Measurements from ENCODE around the gene CDC42EP5.

Gene CDC42EP5

DNA sequence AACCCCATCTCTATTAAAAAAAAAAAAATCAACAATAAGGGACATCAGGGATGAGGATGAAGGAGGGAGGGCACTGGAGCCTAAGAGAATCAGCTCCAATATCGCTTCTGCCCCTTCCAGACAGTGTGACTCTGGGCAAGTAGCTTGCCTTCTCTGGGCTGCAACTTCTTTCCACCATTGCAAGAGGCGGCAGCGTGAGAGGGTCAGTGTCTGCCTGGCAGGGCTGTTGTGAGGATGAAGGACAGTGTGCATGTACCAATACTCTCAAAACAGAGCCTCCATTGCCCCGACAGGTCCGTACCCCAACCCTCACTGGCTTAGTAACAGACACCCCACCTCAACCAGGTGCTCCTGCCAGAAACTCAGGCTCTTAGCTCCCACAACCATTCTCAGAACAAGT lies 39.4 kb downstream of the CDC42EP5 start:
- peaks cover 18% of the 10 kb centered on the region for H3K4me1 ChIP-seq (ENCODE audit: control insufficient read depth, insufficient read depth, low read length)
- no peaks in the 10 kb centered on the region for H3K36me3 ChIP-seq (ENCODE audit: control insufficient read depth, insufficient read depth, low read length)
- H3K4me3 ChIP-seq (ENCODE audit: low read length): no peak overlapping the region
- no peak overlapping the region for H3K9ac ChIP-seq (ENCODE audit: low read length)
- no peaks in the 10 kb centered on the region for H3K9me3 ChIP-seq (ENCODE audit: control insufficient read depth, low read length)
- peaks cover 43% of the 10 kb centered on the region for H3K27me3 ChIP-seq (ENCODE audit: control insufficient read depth, insufficient read depth, low read length)

DNA sequence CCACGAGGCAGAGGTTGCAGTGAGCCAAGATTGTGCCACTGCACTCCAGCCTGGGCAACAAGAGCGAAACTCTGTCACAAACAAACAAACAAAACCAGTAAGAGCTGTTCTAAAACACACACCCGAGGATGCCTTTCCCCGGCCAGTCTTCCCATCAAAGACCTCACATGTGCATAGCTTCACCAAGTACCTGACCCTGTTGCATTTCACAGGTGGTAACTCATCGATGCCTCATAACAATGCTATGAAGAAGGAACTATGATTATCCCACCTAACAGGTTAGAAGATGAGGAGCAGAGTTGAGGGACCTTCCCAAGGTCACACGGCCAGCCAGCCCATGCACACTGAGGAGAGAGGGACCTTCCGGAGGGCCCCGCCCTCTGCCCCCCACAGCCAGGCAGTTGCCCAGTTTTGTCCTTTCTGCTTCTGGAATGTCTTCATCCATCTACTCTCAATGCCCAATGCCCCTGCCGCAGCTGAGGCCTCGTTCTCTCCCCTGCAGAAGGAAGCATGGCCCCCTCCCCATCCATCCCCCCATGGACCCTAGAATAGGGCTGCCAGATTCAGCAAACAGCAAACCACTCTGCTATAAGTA lies 40.9 kb downstream of the CDC42EP5 start:
- no peaks in the 10 kb centered on the region for H3K36me3 ChIP-seq (ENCODE audit: control insufficient read depth, insufficient read depth, low read length)

DNA sequence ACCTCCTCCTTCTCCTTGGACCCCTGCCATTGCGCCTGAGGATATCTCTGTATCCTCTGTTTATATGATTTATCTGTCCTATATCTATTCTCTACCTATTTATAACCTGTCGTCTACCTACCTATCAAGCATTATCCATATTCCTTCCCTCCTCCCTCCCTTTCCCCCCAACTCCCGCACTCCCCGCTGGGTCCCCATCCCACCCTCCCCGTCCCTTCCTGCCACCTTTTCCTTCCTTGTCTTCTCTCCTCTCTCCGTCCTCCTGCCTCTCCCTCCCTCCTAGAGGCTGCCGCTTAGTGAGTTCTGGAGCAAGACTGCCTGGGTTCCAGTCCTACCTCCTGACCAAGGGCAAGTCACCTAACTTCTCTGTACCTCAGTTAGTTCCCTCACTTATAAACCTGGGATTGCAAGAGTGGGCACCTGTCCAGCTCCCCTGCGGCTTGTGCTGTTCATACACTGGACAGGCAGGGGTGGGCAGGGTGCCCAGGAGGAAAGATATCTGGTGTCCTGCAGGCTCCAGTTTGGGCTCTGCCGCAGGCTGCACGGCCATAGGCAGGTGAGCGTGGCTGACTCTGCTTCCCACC lies 41.7 kb downstream of the CDC42EP5 start:
- no peak overlapping the region for H3K9ac ChIP-seq (ENCODE audit: low read length)
- H3K9me3 ChIP-seq (ENCODE audit: control insufficient read depth, low read length): no peaks in the 10 kb centered on the region
- H3K27me3 ChIP-seq (ENCODE audit: control insufficient read depth, insufficient read depth, low read length): peaks cover 49% of the 10 kb centered on the region
- H3K4me1 ChIP-seq (ENCODE audit: control insufficient read depth, insufficient read depth, low read length): peaks cover 18% of the 10 kb centered on the region
- H3K36me3 ChIP-seq (ENCODE audit: control insufficient read depth, insufficient read depth, low read length): no peaks in the 10 kb centered on the region
- no peak overlapping the region for H3K4me3 ChIP-seq (ENCODE audit: low read length)

More for the DNA sequence above, 40.9 kb downstream of the CDC42EP5 start:
- H3K4me1 ChIP-seq (ENCODE audit: control insufficient read depth, insufficient read depth, low read length): peaks cover 18% of the 10 kb centered on the region
- H3K27me3 ChIP-seq (ENCODE audit: control insufficient read depth, insufficient read depth, low read length): peaks cover 48% of the 10 kb centered on the region
- no peak overlapping the region for H3K9ac ChIP-seq (ENCODE audit: low read length)
- no peak overlapping the region for H3K4me3 ChIP-seq (ENCODE audit: low read length)
- no peaks in the 10 kb centered on the region for H3K9me3 ChIP-seq (ENCODE audit: control insufficient read depth, low read length)

DNA sequence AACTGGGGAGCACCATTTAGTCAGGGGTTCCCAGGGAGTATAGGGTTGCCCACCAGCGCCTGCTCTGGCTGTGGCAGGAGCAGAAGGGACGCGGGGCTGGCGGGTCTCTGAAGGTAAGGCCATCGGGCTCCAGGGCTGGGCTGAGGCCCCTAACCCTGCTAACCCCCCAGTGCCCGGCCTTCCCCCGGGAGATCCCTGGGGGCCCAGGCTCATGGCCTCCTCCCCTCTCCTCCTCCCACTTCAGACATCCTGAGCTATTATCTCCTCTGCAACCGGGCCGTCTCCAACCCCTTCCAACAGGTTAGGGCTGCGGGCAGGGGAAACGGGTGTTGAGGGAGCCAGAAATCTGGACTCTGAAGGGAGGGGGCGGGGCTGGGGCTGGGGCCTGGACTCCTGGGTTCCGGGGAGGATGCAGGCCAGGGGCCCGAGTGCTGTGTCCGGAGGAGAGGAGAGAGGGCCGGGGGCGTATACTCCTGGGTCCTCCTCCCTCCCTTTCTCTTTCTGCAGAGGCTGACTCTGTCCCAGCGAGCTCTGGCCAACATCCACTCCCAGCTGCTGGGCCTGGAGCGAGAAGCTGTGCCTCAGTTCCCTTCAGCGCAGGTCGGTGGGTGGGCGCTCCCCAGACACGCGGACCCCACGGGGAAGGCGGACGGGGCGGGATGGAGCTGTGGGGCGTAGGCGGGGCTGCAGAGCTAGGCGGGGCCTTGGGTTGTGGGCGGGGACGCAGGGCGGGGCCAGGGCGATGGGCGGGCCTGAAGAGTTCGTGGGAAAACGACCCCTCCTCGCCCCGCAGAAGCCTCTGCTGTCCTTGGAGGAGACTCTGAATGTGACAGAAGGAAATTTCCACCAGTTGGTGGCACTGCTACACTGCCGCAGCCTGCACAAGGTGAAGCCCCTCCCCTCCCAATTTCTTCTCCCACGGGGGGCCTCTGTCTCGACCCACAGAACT lies 42.5 kb downstream of the CDC42EP5 start:
- no peak overlapping the region for H3K4me3 ChIP-seq (ENCODE audit: low read length)
- H3K36me3 ChIP-seq (ENCODE audit: control insufficient read depth, insufficient read depth, low read length): no peaks in the 10 kb centered on the region
- H3K27me3 ChIP-seq (ENCODE audit: control insufficient read depth, insufficient read depth, low read length): peaks cover 55% of the 10 kb centered on the region
- no peaks in the 10 kb centered on the region for H3K9me3 ChIP-seq (ENCODE audit: control insufficient read depth, low read length)
- H3K4me1 ChIP-seq (ENCODE audit: control insufficient read depth, insufficient read depth, low read length): peaks cover 18% of the 10 kb centered on the region
- no peak overlapping the region for H3K9ac ChIP-seq (ENCODE audit: low read length)

DNA sequence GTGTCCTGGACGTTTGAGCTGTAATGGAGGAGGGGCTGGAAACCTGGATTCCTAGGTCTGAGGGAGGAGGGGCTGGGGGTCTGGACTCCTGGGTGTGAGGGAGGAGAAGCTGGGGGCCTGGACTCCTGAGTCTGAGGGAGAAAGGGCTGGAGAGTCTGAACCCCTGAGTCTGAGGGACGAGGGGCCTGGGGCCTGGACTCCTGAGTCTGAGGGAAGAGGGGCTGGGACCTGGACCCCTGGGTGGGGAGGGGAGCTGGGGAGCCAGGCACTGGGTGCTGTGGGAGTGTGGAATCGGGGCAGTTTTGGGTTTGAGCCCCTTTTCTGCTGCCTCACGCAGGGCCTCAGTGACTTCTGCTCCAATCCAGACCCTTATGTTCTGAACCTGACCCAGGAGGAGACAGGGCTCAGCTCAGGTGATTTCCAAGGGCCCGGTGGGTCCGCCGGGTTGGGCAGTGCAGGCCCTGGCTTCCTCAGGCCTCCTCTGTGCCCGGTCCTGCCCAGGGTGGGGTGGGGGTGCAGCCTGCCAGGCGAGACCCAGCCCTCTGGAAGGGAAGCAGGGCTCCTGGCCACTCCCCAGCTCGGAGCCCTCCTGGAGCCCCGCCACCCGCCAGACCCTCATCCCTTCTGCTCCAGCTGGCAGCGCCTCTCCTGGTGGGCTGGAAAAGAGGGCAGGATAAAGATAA lies 43.4 kb downstream of the CDC42EP5 start:
- Histone ChIP-seq H3K4me1 (ENCODE audit: control insufficient read depth, insufficient read depth, low read length) (peaks cover 16% of the 10 kb centered on the region), H3K9ac (ENCODE audit: low read length) (no peak overlapping the region), H3K27me3 (ENCODE audit: control insufficient read depth, insufficient read depth, low read length) (peaks cover 47% of the 10 kb centered on the region), H3K36me3 (ENCODE audit: control insufficient read depth, insufficient read depth, low read length) (no peaks in the 10 kb centered on the region), H3K9me3 (ENCODE audit: control insufficient read depth, low read length) (no peaks in the 10 kb centered on the region), H3K4me3 (ENCODE audit: low read length) (no peak overlapping the region)

DNA sequence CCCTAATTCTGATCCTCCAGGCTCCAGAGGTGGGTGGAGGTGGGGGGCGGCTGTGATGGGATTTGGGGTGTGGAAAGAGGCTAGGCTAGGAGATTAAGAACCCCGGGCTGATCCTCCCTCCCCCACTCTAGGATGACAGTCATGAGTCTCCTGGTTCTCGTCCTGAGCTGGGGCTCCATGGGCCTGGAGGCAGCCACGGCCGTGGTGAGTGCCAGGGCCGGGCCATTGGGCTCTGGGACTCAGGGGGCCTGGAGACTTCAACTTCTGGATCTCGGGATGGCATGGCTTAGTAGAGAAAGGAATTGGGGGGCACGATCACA lies 44.0 kb downstream of the CDC42EP5 start:
- Histone ChIP-seq H3K9ac (ENCODE audit: low read length) (no peak overlapping the region), H3K9me3 (ENCODE audit: control insufficient read depth, low read length) (no peaks in the 10 kb centered on the region), H3K4me3 (ENCODE audit: low read length) (no peak overlapping the region), H3K36me3 (ENCODE audit: control insufficient read depth, insufficient read depth, low read length) (no peaks in the 10 kb centered on the region), H3K27me3 (ENCODE audit: control insufficient read depth, insufficient read depth, low read length) (peaks cover 42% of the 10 kb centered on the region), H3K4me1 (ENCODE audit: control insufficient read depth, insufficient read depth, low read length) (peaks cover 11% of the 10 kb centered on the region)

DNA sequence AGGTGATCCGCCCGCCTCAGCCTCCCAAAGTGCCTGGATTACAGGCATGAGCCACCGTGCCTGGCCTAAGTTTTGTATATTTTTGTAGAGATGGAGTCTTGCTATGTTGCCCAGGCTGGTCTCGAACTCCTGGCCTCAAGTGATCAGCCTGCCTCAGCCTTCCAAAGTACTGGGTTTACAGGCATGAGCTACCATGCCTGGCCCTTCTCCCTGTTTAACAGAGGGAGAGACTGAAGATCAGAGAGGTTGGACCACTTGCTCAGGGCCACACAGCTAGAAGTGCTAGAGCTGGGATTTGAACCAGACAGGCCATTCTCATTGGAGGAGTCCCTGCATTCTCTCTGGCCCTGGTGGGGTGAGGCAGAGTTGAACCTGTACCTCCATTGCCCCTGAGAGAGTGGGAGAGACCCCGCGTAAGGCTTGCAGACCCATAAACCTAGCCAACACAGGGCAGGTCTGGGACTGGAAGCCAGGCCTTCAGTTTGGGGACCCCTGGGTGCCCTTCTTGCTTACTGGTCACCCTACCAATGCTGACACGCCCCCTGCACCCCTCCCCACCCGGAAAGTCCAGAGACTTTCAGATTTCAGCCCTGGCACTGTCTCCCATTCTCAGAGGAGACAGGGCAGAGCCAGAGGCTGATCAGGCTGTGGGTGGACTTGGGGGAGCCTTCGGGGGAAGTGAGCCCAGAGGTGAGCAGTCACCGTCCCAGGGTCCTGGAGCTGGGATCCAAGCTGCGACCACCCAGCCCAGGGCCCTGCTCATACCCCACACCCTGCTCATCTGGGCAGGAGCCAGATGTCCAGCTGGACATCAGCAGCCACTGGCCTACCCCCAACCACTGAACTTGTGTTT lies 44.5 kb downstream of the CDC42EP5 start:
- Histone ChIP-seq H3K36me3 (ENCODE audit: control insufficient read depth, insufficient read depth, low read length) (no peaks in the 10 kb centered on the region), H3K27me3 (ENCODE audit: control insufficient read depth, insufficient read depth, low read length) (peaks cover 38% of the 10 kb centered on the region), H3K9me3 (ENCODE audit: control insufficient read depth, low read length) (no peaks in the 10 kb centered on the region), H3K4me3 (ENCODE audit: low read length) (no peak overlapping the region), H3K4me1 (ENCODE audit: control insufficient read depth, insufficient read depth, low read length) (peaks cover 11% of the 10 kb centered on the region), H3K9ac (ENCODE audit: low read length) (no peak overlapping the region)

DNA sequence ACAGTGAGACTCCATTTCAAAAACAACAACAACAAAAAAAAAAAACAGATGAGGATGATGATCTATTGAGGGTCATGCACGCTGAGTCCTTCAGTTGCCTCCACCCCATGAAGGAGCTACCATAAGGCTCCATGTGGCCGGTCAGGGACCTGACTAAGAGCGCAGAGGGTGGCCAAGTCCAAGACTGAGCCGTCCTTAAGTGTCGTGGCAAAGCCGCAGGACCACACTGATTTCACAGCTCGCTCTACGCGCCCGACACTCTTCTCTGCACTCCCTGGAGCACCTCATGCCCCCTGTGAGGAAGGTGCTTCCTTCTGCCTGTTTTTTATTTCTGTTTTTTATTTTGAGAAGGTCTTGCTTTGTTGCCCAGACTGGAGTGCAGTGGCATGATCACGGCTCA lies 45.5 kb downstream of the CDC42EP5 start:
- Histone ChIP-seq H3K27me3 (ENCODE audit: control insufficient read depth, insufficient read depth, low read length) (peaks cover 33% of the 10 kb centered on the region), H3K4me1 (ENCODE audit: control insufficient read depth, insufficient read depth, low read length) (peaks cover 11% of the 10 kb centered on the region), H3K4me3 (ENCODE audit: low read length) (no peak overlapping the region), H3K36me3 (ENCODE audit: control insufficient read depth, insufficient read depth, low read length) (no peaks in the 10 kb centered on the region), H3K9me3 (ENCODE audit: control insufficient read depth, low read length) (no peaks in the 10 kb centered on the region), H3K9ac (ENCODE audit: low read length) (no peak overlapping the region)

DNA sequence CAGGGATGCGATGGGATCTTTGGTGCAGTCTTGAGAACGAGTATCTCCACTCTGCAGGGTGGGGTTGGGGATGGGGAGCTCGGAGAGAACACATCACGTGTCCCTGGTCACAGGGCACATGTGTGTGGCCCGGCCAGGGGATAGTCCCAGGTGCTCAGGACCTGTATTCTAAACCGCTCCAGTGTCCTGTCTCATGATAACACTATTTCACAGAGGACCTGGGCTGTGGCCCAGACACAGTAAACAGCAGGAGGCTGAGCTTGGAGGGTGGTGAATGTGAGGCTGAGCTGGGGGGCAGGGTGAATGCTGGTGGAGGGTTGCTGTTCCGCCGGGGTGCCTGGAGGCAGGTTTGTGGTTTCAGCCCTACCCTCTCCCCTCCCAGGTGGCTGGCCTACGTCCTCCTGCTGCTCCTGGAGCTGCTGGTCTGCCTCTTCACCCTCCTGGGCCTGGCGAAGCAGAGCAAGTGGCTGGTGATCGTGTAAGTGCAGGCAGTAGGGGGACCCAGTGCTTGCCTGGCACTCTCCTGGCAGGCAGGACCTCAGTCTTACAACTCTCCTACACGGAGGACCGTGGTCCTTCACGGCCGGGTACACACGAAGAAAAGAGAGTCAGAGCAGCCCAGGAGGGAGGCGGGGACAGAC lies 46.7 kb downstream of the CDC42EP5 start:
- Histone ChIP-seq H3K27me3 (ENCODE audit: control insufficient read depth, insufficient read depth, low read length) (peaks cover 29% of the 10 kb centered on the region), H3K9ac (ENCODE audit: low read length) (no peak overlapping the region), H3K36me3 (ENCODE audit: control insufficient read depth, insufficient read depth, low read length) (no peaks in the 10 kb centered on the region), H3K4me3 (ENCODE audit: low read length) (no peak overlapping the region), H3K4me1 (ENCODE audit: control insufficient read depth, insufficient read depth, low read length) (peaks cover 9% of the 10 kb centered on the region), H3K9me3 (ENCODE audit: control insufficient read depth, low read length) (no peaks in the 10 kb centered on the region)

DNA sequence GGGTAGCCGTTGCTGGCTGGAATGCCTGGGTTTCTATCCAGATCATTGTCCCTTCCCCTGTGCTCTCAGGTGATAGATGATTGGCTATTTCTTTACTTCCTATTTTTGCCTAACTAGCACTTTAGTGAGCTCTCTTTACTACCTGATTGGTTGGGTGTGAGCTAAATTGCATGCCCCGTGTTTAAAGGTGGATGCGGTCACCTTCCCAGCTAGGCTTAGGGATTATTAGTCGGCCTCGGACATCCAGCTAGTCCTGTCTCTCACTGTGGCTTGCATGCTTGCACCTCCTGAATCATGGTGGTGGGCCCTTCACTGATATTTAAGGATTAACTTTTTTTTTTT lies 47.7 kb downstream of the CDC42EP5 start:
- Histone ChIP-seq H3K27me3 (ENCODE audit: control insufficient read depth, insufficient read depth, low read length) (peaks cover 39% of the 10 kb centered on the region), H3K4me3 (ENCODE audit: low read length) (no peak overlapping the region), H3K4me1 (ENCODE audit: control insufficient read depth, insufficient read depth, low read length) (no peaks in the 10 kb centered on the region), H3K9me3 (ENCODE audit: control insufficient read depth, low read length) (no peaks in the 10 kb centered on the region), H3K36me3 (ENCODE audit: control insufficient read depth, insufficient read depth, low read length) (no peaks in the 10 kb centered on the region), H3K9ac (ENCODE audit: low read length) (no peak overlapping the region)

All from mucosa of stomach (tissue), 1 donor.